ENCODE data around the gene APIP. TPM values are rescaled to one million over a fixed set of nuclear protein-coding genes. Genes with fewer than 3 reads are reported as not detected.

APIP gene
- total RNA-seq, 1 experiment from 2014 or later: 31.3 TPM

GRCh38 chr11:34887260-34887659 is 28.9 kb downstream of the APIP start:
- H3K4ac ChIP-seq (ENCODE audit: low read depth, low read length): no peak overlapping the region
- H3K4me1 ChIP-seq (ENCODE audit: insufficient read depth, low read length): no peaks in the 10 kb centered on the region
- H2AFZ ChIP-seq (ENCODE audit: low read length): no peak overlapping the region
- no peak overlapping the region for H3T11ph ChIP-seq (ENCODE audit: low read length)
- no peak overlapping the region for H3K18ac ChIP-seq (ENCODE audit: insufficient read length, low read depth, low read length)
- no peaks in the 10 kb centered on the region; a peak in 1 of 5 replicates for H3K9me3 Mint-ChIP-seq
- H3K9me3 ChIP-seq (ENCODE audit: control insufficient read depth, low read depth, low read length): no peaks in the 10 kb centered on the region
- no peak overlapping the region for H3K14ac ChIP-seq (ENCODE audit: insufficient read depth, low read length)
- H3K4me1 Mint-ChIP-seq: no peaks in the 10 kb centered on the region
- no peaks in the 10 kb centered on the region for H4K20me1 ChIP-seq (ENCODE audit: control insufficient read depth, insufficient read depth, insufficient read length)
- peaks cover 5 to 16% (median 12%) of the 10 kb centered on the region in 3 experiments; a peak in 6 of 7 replicates for H3K36me3 Mint-ChIP-seq (ENCODE audit: insufficient read depth in 1 of 3, low read depth in 3 of 3)
- no peaks in the 10 kb centered on the region; the same call in 1 of the 2 replicates for H3K27me3 ChIP-seq (ENCODE audit: insufficient read depth, low read length)
- no peak overlapping the region for H2BK12ac ChIP-seq (ENCODE audit: insufficient read length, low read depth, low read length)
- DNase-seq: no peak
- H3K23me2 ChIP-seq (ENCODE audit: insufficient read length, low read depth, low read length, poor library complexity, severe bottlenecking): no peaks in the 10 kb centered on the region
- no peak overlapping the region for H3K4me3 Mint-ChIP-seq
- H3K79me1 ChIP-seq (ENCODE audit: insufficient read depth, low read depth, low read length, poor library complexity, severe bottlenecking): no peaks in the 10 kb centered on the region
- H2BK20ac ChIP-seq (ENCODE audit: low read depth, low read length, poor library complexity, severe bottlenecking): no peak overlapping the region
- H3K27ac Mint-ChIP-seq: no peak overlapping the region
- no peak overlapping the region for H4K91ac ChIP-seq (ENCODE audit: insufficient read length, low read depth, low read length)
- no peak overlapping the region for H4K5ac ChIP-seq (ENCODE audit: insufficient read length, low read depth, low read length)
- H2BK5ac ChIP-seq (ENCODE audit: insufficient read length, low read length): no peak overlapping the region
- H4K8ac ChIP-seq (replicated peaks; ENCODE audit: insufficient read length, low read depth, low read length): no peak overlapping the region
- H3K27me3 Mint-ChIP-seq (ENCODE audit: low read depth): no peaks in the 10 kb centered on the region
- WGBS (ENCODE audit: extremely low coverage, insufficient read length, low lambda C conversion rate): no CpG with 5 or more reads among the region's 1 CpG
- H2BK15ac ChIP-seq (ENCODE audit: low read depth, low read length): no peak overlapping the region
- H3K23ac ChIP-seq (ENCODE audit: insufficient read length, low read depth, low read length): no peak overlapping the region
- H3K9ac ChIP-seq (ENCODE audit: extremely low read depth, insufficient read length, low read length): no peak overlapping the region
- H2AK5ac ChIP-seq (ENCODE audit: insufficient read length, low read length): no peak overlapping the region
- no peak for TF ChIP-seq CTCF (conservative IDR thresholded peaks at IDR 0.05)
- H2BK120ac ChIP-seq (ENCODE audit: low read depth, low read length, poor library complexity, severe bottlenecking): no peak overlapping the region
- no peak overlapping the region for H3K4me2 ChIP-seq (ENCODE audit: insufficient read depth, insufficient read length, low read length)
- H3K56ac ChIP-seq (ENCODE audit: insufficient read length, low read depth, low read length): no peak overlapping the region
- no peak overlapping the region for H3K27ac ChIP-seq (ENCODE audit: insufficient read length, low read depth, low read length)
- no peaks in the 10 kb centered on the region for H3K79me2 ChIP-seq (ENCODE audit: insufficient read depth, low read length)
